HG03064 (cell line): ENCODE data around the gene DHX35.
"Not testable (repeated sequence)": the region's sequence is repeated elsewhere in the genome, so short reads cannot be mapped to it uniquely, and the experiment has no call there.

Source experiments
- ATAC-seq: cut with Tn5 transposase; IDR thresholded peaks from one replicate; pipeline ENCODE4 v1.9.1; 2021; ENCODE audit warnings: low read depth; ENCODE audit not compliant: unreplicated experiment

Gene DHX35

GRCh38 chr20:38937978-38938473 lies 24.1 kb upstream of the DHX35 start:
- no peak for ATAC-seq

- ATAC-seq: no peak
These were observed 22.5 kb upstream of the DHX35 start for GRCh38 chr20:38939686-38940085.

GRCh38 chr20:38940644-38941043 lies 21.5 kb upstream of the DHX35 start:
- no peak for ATAC-seq

- no peak for ATAC-seq
These were observed 20.3 kb upstream of the DHX35 start for GRCh38 chr20:38941726-38942389.

GRCh38 chr20:38945012-38945411 lies 17.1 kb upstream of the DHX35 start:
- no peak for ATAC-seq

- ATAC-seq: no peak
These were observed 15.3 kb upstream of the DHX35 start for GRCh38 chr20:38946836-38947235.

GRCh38 chr20:38947931-38948362 lies 14.2 kb upstream of the DHX35 start:
- ATAC-seq: no peak

GRCh38 chr20:38950254-38950653 lies 11.9 kb upstream of the DHX35 start:
- ATAC-seq: no peak

- ATAC-seq: no peak
These were observed 10.5 kb upstream of the DHX35 start for GRCh38 chr20:38951611-38952010.

GRCh38 chr20:38952153-38952552 lies 10.0 kb upstream of the DHX35 start:
- ATAC-seq: no peak

GRCh38 chr20:38953630-38954340 lies 8.4 kb upstream of the DHX35 start:
- no peak for ATAC-seq

GRCh38 chr20:38957235-38957876 lies 4.8 kb upstream of the DHX35 start:
- no peak for ATAC-seq

GRCh38 chr20:38957915-38958485 lies 4.1 kb upstream of the DHX35 start:
- ATAC-seq: no peak

GRCh38 chr20:38960187-38960687 lies 1.9 kb upstream of the DHX35 start:
- ATAC-seq: not testable (repeated sequence)

GRCh38 chr20:38961530-38962043 lies 557 bp upstream of the DHX35 start:
- ATAC-seq: no peak

- ATAC-seq: no peak
These were observed 821 bp downstream of the DHX35 start for GRCh38 chr20:38962928-38963401.

- ATAC-seq: no peak
These were observed 1.6 kb downstream of the DHX35 start for GRCh38 chr20:38963745-38964144.

GRCh38 chr20:38965264-38965663 lies 3.1 kb downstream of the DHX35 start:
- no peak for ATAC-seq

- no peak for ATAC-seq
These were observed 5.9 kb downstream of the DHX35 start for GRCh38 chr20:38968090-38968489.

- ATAC-seq: no peak
These were observed 7.6 kb downstream of the DHX35 start for GRCh38 chr20:38969708-38970107.

GRCh38 chr20:38970302-38970701 lies 8.2 kb downstream of the DHX35 start:
- ATAC-seq: no peak
